ENCODE data around the gene ZNF780B. TPM values are rescaled to one million over a fixed set of nuclear protein-coding genes. Genes with fewer than 3 reads are reported as not detected.

The ZNF780B gene
- total RNA-seq, 2 donors from 2014 or later: 15.1 to 16.8 TPM

DNA sequence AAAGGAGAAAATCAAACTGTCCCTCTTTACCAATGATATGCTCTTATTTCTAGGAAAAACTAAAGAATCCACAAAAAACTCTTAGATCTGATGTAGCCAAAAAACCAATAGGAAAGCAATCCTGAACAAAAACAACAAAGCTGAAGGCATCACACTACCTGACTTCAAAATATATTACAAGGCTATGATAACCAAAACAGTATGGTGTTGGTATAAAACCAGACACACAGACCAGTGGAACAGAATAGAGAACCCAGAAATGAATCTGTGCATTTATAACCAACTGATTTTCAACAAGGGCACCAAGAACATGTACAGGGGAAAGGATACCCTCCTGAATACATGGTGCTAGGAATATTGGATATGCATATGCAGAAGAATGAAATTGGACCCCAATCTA, 68.9 kb downstream of the ZNF780B start:
- Mint-ChIP-seq H3K27ac (no peak overlapping the region), H3K4me1 (peaks cover 15% of the 10 kb centered on the region), H3K4me3 (no peak overlapping the region), H3K36me3 (ENCODE audit: low read depth) (no peaks in the 10 kb centered on the region), H3K27me3 (no peaks in the 10 kb centered on the region)
- ATAC-seq: no peak
- DNase-seq: no peak
- peaks cover 9% of the 10 kb centered on the region for H3K9me3 ChIP-seq (ENCODE audit: control insufficient read depth, low read length, poor library complexity, severe bottlenecking)

GRCh38 chr19:39986643-39987042, 69.4 kb downstream of the ZNF780B start:
- Mint-ChIP-seq H3K4me3 (no peak overlapping the region), H3K4me1 (peaks cover 11% of the 10 kb centered on the region), H3K27me3 (no peaks in the 10 kb centered on the region), H3K27ac (no peak overlapping the region), H3K36me3 (ENCODE audit: low read depth) (no peaks in the 10 kb centered on the region)
- no peak for ATAC-seq
- H3K9me3 ChIP-seq (ENCODE audit: control insufficient read depth, low read length, poor library complexity, severe bottlenecking): peaks cover 9% of the 10 kb centered on the region
- DNase-seq: no peak

DNA sequence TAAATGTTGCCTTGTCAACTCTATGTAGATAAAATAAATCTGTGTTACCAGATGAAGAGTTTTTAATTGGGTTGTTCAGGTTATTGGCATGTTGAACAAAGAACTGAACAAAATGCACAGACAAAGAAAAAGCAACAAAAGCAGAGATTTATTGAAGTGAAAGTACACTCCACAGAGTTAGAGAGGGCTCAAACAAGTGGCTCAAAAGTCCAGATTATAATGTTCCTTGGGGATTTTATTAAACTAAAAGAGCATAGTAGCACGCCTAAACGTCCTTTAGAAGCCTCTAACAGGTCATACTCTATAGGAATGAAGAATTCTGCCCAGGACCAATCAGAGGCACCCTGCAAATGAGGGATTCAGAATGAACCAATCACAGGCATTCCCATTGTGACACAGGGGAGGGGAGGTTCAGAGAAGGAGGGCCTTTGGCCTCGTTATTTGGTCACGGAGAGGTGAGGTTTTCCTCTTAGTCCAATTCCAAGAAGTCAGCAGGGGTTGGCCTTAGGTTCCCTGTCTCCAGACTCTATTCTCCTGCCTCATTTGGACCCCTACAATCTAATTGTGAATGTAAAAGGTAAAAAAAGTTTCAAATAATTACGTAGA, 72.2 kb downstream of the ZNF780B start:
- peaks cover 4% of the 10 kb centered on the region for H3K36me3 Mint-ChIP-seq (ENCODE audit: low read depth)
- no peaks in the 10 kb centered on the region for H3K27me3 Mint-ChIP-seq
- no peak overlapping the region for H3K4me3 Mint-ChIP-seq
- H3K27ac Mint-ChIP-seq: no peak overlapping the region
- H3K9me3 ChIP-seq (ENCODE audit: control insufficient read depth, low read length, poor library complexity, severe bottlenecking): peaks cover 9% of the 10 kb centered on the region
- no peak for DNase-seq
- no peak for ATAC-seq
- peaks cover 3% of the 10 kb centered on the region for H3K4me1 Mint-ChIP-seq

GRCh38 chr19:39982883-39983282, 73.1 kb downstream of the ZNF780B start:
- DNase-seq (no peak), ATAC-seq (no peak)
- peaks cover 9% of the 10 kb centered on the region for H3K9me3 ChIP-seq (ENCODE audit: control insufficient read depth, low read length, poor library complexity, severe bottlenecking)
- Mint-ChIP-seq H3K36me3 (ENCODE audit: low read depth) (peaks cover 6% of the 10 kb centered on the region), H3K4me3 (no peak overlapping the region), H3K4me1 (peaks cover 5% of the 10 kb centered on the region), H3K27ac (no peak overlapping the region), H3K27me3 (no peaks in the 10 kb centered on the region)

Other genes with a start within 250 kb of the ZNF780B start
- 10 to 100 TPM; 47.5 to 55.5 TPM for gene DYRK1B, start 222.1 kb downstream of the ZNF780B start, total RNA-seq
- 100 to 1,000 TPM; 255 to 264 TPM for gene FBL, start 209.9 kb downstream of the ZNF780B start, total RNA-seq
- gene FCGBP, start 121.6 kb downstream of the ZNF780B start, total RNA-seq: 10 to 100 TPM in 1 of 2 donors, 1 to 10 TPM in 1; 9.1 to 10.1 TPM
- 10 to 100 TPM; 82.2 to 87.5 TPM for gene PSMC4, start 85.1 kb downstream of the ZNF780B start, total RNA-seq
- gene ZNF546, start 59.2 kb downstream of the ZNF780B start, total RNA-seq: 1 to 10 TPM; 2.5 to 2.7 TPM
- gene ZNF780A, start 34.7 kb upstream of the ZNF780B start, total RNA-seq: 1 to 10 TPM; 6.4 to 9.5 TPM
- gene MAP3K10, start 135.2 kb upstream of the ZNF780B start, total RNA-seq: 10 to 100 TPM; 20.7 to 28.5 TPM
- gene TTC9B, start 162.2 kb upstream of the ZNF780B start, total RNA-seq: not detected
- gene CCNP, start 170.5 kb upstream of the ZNF780B start, total RNA-seq: 1 to 10 TPM in 1 of 2 donors, under 1 TPM in 1; 0.77 to 1.5 TPM
- gene AKT2, start 229.1 kb upstream of the ZNF780B start, total RNA-seq: 100 to 1,000 TPM; 168 to 187 TPM